NOMO-1 (cell line): Measurements from ENCODE around the gene TRIM68.
A peak's percentile ranks its signal among the peaks of the same experiment; 100 is the strongest.

Experiments used
- DNase-seq, 2 experiments: peaks; one replicate each; lab custom pipeline; 2025; ENCODE audit not compliant: unreplicated experiment in 2 of 2; lab: John Stamatoyannopoulos, UW

The TRIM68 gene

DNA sequence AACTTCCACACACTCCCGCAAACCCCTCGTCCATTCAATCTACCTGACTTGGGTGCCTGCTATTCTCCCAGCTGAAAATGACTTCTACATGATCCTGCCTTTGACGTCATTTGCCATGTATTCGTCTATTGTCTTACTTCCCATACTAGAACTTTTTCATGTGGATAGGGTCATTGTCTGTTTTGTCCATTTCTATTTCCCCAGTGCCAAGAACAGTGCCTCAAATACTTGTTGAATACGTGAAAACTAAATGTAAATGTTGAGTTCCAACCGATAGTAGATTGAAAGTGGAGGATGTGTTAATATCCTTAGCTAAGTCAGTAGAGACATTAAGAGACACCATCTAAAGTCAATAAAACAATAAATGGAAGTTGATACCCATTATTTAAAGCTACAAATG, 935 bp downstream of the TRIM68 start:
- no peak for DNase-seq

DNA sequence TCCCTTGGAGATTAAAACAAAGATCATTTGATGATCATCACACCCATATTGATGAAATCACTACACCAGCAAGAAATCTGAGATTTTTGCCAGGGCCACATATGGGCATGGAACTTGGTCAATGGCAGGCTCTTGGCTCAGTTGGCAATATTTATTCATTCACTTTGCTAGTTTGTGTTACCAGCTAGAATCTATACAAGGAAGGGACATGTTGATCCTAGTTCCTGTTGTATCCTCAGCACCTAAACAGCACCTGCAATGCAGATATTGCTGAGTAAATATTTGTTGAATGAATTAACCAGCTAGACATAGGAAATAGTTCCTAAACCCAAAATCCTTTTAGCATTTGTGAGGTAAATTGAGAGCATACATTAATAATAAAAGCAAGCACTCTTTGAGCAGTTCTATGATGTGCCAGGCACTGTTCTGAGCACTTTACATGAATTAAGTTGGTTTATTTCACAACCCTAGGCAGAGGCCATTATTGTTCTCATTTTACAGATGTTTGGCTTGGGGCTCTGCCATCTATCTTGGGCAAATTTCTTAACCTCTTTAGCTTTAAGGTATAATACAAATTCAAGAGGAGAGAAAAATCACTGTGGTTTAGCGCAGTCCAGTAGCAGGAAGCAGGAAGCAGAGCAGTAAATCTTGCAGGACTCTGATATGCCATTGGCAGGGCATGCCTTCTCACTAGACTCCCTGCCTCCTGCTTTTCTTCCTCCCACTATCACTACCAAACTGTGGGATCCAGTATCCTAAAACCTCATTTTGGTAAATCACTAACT, 1.6 kb downstream of the TRIM68 start:
- DNase-seq, result peak in 1 of 2 experiments; percentile 8

DNA sequence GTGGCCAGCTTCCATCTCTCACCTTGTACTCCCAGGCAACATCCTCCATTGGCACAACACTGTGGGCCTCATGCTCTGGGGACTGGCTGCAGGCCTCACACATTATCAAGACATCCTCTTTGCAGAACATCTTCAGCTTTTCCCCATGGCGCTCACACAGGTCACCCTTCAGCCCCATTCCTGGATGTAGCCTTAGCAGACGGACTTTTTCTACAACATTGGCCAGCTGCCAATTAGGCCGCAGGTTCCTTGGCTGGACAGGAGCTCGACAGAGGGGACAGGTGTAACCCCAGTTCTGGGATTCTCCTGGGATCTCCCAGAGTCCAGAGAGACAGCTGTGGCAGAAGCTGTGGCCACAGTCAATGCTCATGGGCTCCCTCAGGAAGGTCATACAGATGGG, 3.0 kb downstream of the TRIM68 start:
- DNase-seq, result no peak

DNA sequence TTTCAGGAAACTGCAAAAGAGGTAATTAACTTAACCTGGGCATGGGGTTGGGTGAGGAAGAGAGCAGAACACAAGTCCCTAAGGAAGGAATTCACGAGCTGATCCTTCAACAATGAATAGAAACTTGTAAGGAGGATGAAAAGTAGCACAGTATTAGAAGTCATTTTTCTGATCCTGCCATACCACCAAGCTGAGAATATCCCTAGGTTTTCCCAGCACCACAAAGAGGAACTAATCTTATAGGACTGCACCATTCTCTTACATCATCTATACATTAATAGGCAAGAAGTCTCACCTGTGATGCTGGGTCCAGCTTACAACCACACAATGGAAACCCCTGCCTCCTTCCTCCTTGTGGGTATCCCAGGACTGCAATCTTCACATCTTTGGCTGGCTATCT, 14.3 kb downstream of the TRIM68 start, which contains the start of gene OR52I1:
OR52I1 (plus strand) TSS at position 301 of the 400 bp plus-strand sequence; CDS start at position 301, 0 bp downstream.
- DNase-seq, result no peak

DNA sequence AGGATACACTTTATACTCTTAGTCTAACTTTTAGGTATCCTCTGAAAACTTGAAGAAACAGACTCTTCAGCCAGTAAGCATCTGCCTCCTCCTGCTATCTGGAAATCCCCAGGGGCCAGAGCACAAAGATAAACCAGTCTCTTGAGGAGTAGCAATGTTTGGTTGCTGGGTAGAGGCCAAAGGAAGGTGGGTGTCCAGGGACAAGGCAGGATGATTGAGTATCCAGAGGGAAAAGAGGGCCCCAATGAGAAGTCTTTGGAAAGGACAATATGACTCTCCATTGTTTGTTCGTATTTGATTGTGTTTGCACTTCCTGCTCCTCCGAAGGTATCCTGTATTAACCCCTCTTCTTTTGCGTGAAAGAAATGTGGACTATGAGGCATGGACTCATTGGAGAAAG, 19.0 kb downstream of the TRIM68 start:
- no peak for DNase-seq

DNA sequence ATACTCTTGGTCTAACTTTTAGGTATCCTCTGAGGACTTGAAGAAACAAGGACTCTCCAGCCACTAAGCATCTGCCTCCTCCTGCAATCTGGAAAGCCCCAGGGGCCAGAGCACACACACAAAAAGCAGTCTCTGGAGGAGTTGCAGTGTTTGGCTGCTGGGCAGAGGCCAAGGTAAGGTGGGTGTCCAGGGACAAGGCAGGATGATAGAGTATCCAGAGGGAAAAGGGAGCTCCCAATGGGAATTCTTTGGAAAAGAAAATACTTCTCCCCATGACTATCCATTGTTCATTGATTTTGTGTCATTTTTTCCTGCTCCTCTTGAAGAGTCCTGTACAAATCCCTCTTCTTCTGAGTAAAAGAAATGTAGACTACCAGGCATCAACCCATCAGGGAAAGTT, 26.6 kb downstream of the TRIM68 start, which contains the start of gene OR52I2:
OR52I2 (plus strand) TSS at position 301 of the 400 bp plus-strand sequence.
- DNase-seq, result no peak

DNA sequence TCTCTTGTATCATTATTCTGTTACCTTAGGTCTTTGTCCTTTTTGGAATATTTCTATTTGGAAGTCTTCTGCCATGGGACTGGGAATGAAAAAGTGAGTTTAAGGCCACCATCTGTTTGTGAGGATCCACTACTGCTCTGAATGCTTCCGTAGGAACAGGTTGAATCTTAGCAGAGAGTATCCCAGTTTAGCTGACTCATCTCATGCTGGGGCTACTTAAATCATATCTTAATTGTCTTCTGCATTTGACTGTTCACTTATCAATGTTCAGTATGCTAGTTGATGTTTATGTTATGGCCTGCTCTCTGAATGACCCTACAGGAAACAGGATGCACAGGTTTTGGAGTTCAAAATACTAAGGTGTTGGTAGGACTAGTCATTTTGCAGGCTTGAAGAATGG, 27.9 kb downstream of the TRIM68 start:
- DNase-seq, result no peak

DNA sequence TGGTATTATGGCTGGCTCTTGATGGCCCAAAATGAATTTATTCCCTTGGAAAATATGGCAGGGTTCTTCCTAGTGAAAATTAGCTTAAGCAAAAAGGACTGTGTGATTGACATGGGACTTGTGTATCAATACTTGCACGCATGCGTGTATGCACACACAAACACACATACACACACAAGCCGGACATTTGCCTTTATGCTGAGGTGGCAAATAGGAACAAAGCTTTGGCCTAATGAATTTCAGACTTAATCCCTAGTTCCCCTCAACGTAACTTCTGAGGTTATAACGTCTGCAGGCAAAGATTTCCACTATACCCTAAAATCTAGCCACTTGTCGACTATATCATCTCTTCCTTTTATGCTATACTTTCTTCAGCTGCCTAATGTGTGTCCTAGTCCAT, 29.4 kb downstream of the TRIM68 start:
- no peak for DNase-seq

DNA sequence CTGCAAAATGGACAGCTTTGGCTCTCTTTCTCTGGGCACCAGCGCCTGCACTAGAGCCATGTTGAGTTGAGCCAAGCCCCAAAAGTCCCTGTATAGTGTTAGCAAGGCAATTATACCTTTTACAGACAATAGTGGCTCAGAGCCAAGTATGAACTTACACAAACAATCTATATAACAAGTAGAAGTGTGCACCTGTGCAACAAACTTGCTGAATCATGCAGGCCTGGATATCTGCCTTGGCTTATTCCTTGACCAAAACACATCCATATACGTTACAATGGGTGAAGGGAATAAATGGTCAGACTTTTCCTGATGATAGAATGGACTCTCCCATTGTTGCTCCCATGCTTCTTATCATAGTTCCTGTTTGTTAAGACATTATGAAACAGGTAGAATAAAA, 30.3 kb downstream of the TRIM68 start:
- no peak for DNase-seq

DNA sequence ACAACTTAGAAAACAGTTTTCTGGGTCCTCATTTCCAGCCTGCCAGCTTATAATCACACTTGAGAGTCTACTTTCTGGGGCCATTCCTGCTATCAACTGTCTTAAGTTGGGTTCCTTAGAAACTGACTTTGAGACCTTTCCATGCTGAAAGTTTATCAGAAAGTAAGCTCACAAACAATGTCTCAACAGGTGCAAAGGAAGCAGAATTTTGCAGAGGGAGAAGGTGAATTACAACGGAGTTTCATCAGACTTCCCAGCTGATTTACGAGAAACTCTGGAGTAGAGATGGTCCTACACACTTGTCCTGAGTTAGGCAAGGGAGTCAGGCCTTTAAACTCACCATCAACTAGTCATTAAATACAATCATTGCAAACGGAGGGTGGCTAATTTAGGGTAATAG, 31.2 kb downstream of the TRIM68 start:
- DNase-seq, result no peak

DNA sequence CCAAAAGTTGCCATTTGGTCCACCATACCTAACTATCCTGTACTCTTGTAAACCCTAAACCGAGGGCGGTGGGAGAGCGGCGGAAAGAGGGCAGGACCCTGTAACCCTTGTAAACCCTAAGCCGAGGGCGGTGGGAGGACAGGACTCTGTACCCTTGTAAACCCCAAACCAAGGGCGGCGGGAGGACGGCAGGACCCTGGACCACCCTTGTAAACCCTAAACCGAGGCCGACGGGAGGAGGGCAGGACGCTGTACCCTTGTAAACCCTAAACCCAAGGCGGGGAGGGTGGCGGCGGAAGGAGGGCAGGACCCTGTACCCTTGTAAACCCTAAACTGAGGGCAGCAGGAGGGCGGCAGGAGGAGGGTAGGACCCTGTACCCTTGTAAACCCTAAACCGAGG, 39.0 kb downstream of the TRIM68 start:
- no peak for DNase-seq

DNA sequence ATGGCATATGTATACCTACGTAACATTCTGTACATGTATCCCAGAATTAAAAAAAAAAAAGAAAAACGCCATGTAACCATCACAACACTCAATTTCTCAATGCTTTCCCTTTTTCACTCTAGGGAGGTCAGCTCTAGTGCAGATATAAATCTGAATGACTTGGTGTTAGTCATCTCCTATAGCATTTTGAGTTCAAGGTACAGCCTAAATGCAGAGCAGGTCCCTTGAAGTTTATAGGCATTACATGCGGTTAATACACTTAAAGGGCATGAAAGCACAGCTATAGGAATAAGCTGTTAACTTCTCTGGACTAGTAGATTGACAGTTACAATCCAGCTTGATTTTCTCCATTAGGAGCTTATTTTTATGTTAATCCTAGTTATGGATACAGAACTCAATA, 42.7 kb downstream of the TRIM68 start:
- DNase-seq, result no peak

DNA sequence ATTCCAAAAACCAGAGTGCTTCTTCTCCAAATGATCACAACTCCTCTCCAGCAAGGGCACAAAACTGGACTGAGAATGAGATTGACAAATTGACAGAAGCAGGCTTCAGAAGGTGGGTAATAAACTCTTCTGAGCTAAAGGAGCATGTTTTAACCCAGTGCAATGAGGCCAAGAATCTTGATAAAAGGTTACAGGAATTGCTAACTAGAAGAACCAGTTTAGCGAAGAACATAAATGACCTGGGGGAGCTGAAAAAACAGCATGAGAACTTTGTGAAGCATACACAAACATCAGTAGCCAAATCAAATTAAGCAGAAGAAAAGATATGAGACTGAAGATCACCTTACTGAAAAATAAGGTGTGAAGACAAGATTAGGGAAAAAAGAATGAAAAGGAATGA, 47.6 kb downstream of the TRIM68 start:
- no peak for DNase-seq

DNA sequence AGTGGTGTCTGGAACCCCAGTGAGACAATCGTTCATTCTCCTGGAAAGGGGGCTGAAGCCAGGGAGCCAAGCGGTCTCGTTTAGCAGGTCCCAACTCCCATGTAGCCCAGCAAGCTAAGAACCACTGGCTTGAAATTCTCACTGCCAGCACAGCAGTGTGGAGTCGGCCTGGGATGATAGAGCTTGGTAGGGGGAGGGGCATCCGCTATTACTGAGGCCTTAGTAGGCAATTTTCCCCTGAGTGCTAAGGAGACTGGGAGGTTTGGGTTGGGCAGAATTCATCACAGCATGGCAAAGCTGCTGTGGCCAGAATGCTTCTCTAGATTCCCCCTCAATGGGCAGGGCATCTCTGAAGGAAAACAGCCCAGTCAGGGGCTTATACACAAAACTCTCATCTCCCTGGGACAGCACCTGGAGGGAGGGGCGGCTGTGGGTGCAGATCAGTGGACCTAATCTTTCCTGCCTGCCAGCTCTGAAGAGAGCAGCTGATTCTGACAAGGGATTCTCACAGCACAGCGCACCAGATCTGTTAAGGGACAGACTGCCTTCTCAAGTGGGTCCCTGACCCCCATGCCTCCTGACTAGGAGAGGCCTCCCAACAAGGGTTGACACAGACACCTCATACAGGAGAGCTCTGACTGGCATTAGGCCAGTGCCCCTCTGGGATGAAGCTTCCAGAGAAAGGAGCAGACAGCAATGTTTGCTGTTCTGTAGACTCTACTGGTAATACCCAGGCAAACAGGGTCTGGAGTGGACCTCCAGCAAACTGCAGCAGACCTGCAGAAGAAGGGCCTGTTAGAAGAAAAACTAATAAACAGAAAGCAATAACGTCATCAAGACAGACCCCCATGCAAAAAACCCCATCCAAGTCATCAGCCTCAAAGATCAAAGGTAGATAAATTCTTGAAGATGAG, 48.2 kb downstream of the TRIM68 start:
- no peak for DNase-seq

DNA sequence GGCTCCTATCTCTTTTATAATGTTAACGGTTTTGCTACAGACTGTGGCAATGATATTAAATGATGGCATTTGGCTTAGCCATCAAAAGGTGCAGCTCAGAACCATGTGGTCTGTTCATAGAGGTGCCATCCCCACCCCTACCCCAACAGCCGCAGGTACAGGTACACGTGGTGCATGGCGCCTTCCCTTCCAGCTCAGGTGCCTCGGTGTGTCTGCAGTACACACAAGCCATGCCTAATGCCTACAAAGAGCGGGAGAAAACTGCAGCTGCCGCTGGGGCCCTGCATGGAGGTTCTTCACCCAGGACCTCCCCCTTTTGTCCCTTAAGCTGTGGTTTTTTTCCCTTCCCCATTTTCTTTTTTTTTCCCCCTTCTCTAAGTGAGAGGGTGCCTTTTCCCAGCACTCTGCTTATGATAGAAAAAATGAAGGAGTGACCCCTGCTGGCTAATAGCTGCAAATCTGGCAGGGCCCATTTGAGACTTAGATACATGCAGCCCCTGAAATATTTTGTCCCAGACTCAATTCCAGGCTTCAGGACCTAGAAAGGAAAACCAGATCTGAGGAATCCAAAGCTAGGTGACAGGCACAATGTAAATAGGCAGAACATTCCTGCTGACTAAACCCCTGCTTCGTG, 56.6 kb downstream of the TRIM68 start:
- no peak for DNase-seq
